Frontal cortex (tissue), 4 donors: Measurements from ENCODE around the gene FOLR2. TPM values are rescaled to one million over a fixed set of nuclear protein-coding genes. Genes with fewer than 3 reads are reported as not detected.
"Not testable (repeated sequence)": the region's sequence is repeated elsewhere in the genome, so short reads cannot be mapped to it uniquely, and the experiment has no call there.

Experiments
- DNase-seq, 2 donors: peaks; one replicate each; pipeline ENCODE4 v3.0.0; 2012; ENCODE audit warnings: low spot score in 2 of 2
- FAIRE-seq: peaks from 2 replicates; lab custom pipeline; 2012; peaks lifted over from hg19 to GRCh38; lab: Jason Lieb, UNC
- total RNA-seq: library from RNA; depleted of rRNA; stranded (reverse); fragments of >200 nt; gene quantifications from one replicate; pipeline ENCODE4 v1.2.3, GENCODE V29; 2014
- donor health status: control.
- donor health status: control.
- donor health status: control.

Gene FOLR2
- total RNA-seq, result 5.7 TPM

GRCh38 chr11:72216638-72217037 is at the start of gene FOLR2:
Gene FOLR2, plus strand, starts transcription at chr11:72216794. Its CDS starts 1,791 bp downstream, at chr11:72218585.
- FAIRE-seq, result no peak
- no peak for DNase-seq

DNA sequence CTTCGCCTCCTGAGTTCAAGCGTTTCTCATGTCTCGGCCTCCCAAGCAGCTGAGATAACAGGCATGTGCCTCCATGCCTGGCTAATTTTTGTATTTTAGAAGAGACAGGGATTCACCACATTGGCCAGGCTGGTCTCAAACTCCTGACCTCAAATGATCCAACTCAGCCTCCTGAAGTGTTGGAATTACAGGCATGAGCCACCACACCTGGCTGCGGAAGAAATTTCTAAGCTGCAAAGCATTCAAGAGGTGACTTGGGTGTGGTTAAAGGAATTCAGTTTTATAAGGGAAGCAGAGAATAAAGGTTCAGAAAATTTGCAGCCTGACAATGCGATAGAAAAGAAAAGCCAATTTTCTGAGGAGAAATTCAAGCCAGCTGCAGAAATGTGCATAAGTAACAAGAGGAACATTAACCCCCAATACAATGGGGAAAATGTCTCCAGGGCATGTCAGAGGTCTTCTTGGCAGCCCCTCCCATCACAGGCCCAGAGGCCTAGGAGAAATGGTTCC is 47.5 kb upstream of the FOLR2 start:
- not testable (repeated sequence) for FAIRE-seq, DNase-seq

DNA sequence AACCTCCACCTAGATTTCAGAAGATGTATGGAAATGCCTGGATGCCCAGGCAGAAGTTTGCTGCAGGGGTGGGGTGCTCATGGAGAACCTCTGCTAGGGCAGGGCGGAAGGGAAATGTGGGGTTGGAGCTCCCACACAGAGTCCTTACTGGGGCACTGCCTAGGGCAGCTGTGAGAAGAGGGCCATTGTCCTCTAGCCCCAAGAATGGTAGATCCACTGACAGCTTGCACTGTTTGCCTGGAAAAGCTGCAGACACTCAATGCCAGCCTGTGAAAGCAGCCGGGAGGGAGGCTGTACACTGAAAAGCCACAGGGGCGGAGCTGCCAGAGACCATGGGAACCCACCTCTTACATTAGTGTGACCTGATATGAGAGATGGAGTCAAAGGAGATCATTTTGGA is 46.8 kb upstream of the FOLR2 start:
- FAIRE-seq, DNase-seq: not testable (repeated sequence)

DNA sequence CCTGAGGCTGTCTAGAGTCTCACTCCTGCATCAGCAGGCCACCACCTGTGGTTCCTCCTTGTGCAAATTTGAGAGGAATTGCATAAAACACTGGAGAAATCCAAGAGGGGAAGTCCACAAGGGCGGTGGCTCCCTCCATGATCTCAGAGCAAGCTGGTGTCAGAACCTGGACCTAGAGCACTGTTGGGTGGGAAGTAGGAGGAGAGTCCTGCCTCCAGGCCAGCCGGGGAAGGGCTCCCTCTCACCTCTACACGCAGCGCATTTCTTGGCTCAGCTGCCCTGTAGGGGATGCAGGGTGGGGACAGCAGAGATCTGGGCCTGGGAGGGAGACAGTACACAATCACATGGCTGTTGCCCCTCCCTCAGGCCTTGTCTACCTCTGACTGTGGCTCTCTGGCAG is 44.6 kb upstream of the FOLR2 start:
- FAIRE-seq, result not testable (repeated sequence)

GRCh38 chr11:72173291-72173690 is 43.3 kb upstream of the FOLR2 start:
- FAIRE-seq, result no peak
- no peak for DNase-seq

More for the DNA sequence above, 44.6 kb upstream of the FOLR2 start:
- not testable (repeated sequence) for DNase-seq

DNA sequence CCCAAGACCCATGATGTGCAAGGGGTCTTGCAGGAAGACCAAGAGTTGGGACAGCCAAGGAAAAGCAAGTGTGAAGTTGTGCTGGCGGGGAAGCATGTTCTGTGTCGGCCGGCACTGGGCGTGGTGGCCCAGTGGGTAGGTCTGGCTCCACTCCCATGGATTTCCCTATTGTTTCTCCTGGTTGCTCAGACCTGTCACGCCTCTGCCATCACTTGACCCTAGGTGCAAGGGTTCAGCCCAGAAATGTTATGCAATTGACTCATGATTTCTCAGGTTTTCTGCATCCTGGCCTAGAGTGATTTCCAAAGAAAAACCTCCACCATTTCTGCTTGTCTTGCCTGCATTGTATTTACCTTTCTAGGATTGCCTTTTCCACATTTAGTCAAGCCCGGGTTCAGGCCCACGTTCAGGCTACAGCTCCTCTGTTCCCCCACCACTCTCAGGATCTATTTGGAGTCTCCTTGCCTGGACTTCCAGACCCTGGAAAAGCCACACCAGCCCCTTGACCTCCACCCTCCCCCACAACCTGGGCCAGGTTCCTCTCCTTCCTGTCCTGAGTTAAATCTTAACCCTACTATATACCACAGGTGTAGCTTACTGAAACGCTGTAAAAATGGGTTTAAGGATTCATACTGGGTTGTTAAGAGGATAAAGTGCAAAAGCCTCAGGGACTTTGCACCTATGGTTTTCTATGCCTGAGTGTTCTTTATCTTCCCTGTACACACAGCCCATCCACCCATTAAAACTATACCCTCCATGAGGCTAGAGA is 42.1 kb upstream of the FOLR2 start:
- no peak for FAIRE-seq
- DNase-seq, result no peak

DNA sequence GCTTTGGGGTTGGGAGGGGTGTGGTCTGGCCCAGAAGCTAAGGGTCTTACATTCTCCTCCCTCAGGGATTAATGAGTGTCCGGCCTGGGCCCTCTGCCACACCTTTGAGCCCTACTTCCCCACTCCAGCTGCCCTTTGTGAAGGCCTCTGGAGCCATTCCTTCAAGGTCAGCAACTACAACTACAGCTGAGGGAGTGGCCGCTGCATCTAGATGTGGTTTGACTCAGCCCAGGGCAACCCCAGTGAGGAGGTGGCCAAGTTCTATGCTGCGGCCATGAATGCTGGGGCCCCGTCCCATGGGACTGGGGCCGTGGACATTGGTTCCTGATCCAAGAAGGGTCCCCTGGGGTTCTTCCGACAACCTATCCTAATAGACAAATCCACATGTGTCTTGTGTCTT is 38.9 kb upstream of the FOLR2 start:
- DNase-seq, result no peak
- FAIRE-seq, result no peak

DNA sequence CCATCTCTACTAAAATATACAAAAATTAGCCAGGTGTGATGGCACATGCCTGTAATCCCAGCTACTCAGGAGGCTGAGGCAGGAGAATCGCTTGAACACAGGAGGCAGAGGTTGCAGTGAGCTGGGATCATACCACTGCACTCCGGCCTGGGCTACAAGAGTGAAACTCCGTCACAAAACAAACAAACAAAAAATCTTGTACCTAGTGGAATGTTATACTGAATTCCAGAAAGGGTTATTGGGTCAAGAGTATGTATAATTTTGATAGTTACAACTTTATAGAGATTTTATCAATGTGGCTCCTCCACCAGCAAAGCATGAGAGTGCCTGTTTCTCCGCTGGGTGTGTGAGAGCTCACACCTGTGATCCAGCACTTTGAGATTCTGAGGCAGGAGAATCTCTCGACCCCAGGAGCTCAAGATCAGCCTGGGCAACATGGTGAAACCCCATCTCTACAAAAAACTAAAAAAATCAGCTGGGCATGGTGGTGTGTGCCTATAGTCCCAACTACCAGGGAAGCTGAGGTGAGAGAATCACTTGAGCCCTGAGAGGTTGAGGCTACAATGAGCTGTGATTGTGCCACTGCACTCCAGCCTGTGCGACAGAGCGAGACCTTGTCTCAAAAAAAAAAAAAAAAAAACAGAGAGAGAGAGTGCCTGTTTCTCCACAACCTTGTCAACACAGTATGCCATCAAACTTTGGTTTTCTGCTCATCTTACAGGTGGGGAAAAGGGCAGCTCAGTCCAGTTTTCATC is 37.4 kb upstream of the FOLR2 start:
- FAIRE-seq (no peak), DNase-seq (no peak)

DNA sequence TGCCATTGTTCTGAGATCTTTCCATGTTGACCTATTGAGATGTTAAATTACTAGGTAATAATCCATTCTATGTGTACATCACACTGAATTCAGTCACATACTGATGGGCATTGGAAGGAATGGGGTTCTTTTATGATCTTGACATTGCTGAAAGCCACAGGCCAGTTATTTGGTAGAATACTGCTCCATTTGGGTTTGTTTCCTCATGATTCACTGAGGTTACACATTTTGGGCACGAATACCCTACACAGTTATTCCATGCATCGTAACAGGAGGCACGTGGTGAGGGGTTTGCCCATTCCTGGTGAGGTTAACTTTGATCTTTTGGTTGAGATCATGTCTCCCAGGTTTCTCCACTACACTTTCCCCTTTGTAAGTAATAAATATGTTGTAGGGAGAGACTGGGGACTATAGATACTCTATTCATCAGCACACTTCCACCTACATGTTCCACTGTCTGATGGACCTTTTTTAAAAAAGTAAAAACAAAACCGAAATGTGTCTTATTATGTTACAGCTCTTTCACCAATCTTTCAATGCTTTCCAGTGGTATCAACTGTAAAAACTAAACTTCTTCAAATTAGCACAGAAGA is 36.7 kb upstream of the FOLR2 start:
- DNase-seq, result no peak
- FAIRE-seq, result no peak

- DNase-seq, FAIRE-seq: not testable (repeated sequence)
Measured at GRCh38 chr11:72180892-72181552, 35.6 kb upstream of the FOLR2 start.

GRCh38 chr11:72181553-72181958 is 35.0 kb upstream of the FOLR2 start:
- not testable (repeated sequence) for DNase-seq, FAIRE-seq

DNA sequence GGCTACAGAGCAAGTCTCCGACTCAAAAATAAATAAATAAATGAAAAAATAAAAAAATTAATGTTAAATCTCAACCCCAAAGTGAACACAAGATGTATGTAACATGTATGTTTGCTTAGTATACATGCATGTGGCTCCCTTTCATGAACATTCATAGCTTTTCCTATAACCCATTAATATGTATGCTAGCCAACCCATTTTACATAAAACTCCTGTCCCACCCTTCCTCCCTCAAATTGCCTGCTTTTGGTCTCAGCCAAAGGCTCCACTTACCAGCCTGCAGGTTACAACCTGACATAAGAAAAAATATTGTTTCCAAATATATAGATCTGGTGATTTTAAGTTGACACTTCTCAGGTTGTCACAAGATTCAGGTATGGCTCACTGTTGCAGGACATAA is 28.3 kb upstream of the FOLR2 start:
- FAIRE-seq (no peak), DNase-seq (no peak)

- FAIRE-seq (no peak), DNase-seq (no peak)
Measured at GRCh38 chr11:72189455-72190250, 26.9 kb upstream of the FOLR2 start.

- no peak for DNase-seq
- no peak for FAIRE-seq
Measured at GRCh38 chr11:72190631-72191071, 25.9 kb upstream of the FOLR2 start.

DNA sequence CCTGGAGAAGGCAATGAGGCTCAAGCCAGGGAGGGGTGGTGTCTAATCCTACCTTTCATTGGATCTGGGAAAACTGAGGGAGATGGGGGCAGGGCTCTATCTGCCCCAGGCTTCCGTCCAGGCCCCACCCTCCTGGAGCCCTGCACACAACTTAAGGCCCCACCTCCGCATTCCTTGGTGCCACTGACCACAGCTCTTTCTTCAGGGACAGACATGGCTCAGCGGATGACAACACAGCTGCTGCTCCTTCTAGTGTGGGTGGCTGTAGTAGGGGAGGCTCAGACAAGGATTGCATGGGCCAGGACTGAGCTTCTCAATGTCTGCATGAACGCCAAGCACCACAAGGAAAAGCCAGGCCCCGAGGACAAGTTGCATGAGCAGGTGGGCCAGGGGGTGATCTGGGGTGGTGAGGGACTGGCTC is 24.6 kb upstream of the FOLR2 start, which contains the start of gene FOLR1:
Gene FOLR1 (plus strand): TSS at position 180 of the 421 bp plus-strand sequence. CDS start 34 bp downstream, at position 214.
- FAIRE-seq (no peak), DNase-seq (no peak)

DNA sequence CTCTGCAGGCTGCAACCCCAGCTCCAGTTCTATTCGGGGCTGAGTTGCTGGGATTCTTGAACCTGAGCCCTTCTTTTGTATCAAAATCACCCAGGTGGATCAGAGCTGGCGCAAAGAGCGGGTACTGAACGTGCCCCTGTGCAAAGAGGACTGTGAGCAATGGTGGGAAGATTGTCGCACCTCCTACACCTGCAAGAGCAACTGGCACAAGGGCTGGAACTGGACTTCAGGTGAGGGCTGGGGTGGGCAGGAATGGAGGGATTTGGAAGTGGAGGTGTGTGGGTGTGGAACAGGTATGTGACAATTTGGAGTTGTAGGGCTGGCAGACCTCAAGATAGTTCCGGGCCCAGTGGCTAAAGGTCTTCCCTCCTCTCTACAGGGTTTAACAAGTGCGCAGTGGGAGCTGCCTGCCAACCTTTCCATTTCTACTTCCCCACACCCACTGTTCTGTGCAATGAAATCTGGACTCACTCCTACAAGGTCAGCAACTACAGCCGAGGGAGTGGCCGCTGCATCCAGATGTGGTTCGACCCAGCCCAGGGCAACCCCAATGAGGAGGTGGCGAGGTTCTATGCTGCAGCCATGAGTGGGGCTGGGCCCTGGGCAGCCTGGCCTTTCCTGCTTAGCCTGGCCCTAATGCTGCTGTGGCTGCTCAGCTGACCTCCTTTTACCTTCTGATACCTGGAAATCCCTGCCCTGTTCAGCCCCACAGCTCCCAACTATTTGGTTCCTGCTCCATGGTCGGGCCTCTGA is 20.9 kb upstream of the FOLR2 start:
- no peak for FAIRE-seq
- DNase-seq, result no peak

DNA sequence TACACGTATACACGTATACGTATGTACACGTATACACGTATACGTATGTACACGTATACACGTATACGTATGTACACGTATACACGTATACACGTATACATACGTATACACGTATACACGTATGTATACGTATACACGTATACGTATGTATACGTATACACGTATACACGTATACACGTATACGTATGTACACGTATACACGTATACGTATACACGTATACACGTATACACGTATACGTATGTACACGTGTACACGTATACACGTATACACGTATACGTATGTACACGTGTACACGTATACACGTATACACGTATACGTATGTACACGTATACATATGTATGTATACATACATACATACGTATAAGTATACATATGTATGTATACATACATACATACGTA is 15.1 kb upstream of the FOLR2 start:
- DNase-seq, FAIRE-seq: not testable (repeated sequence)

GRCh38 chr11:72202571-72202970 is 14.0 kb upstream of the FOLR2 start:
- DNase-seq (no peak), FAIRE-seq (no peak)
